Small intestine (tissue), 7 donors: ENCODE measurements around the gene WDR7. TPM values are rescaled to one million over a fixed set of nuclear protein-coding genes. Genes with fewer than 3 reads are reported as not detected.

Experiments used
- DNase-seq, 2 donors: peaks; one replicate each; pipeline versions ENCODE4 v3.0.0 to v3.0.0-alpha.2; 2013
- FAIRE-seq: peaks from 2 replicates; lab custom pipeline; 2012; peaks lifted over from hg19 to GRCh38; lab: Jason Lieb, UNC
- H3K27ac ChIP-seq, 3 donors: one replicate each; pipeline ENCODE4 v1.5.1; 2013; ENCODE audit warnings: low read length in 2 of 3, mild to moderate bottlenecking in 2 of 3, control low read depth in 1 of 3, inconsistent platforms in 1 of 3, low read depth in 1 of 3, moderate library complexity in 1 of 3
- H3K27me3 ChIP-seq, 3 donors: one replicate each; pipeline ENCODE4 v1.6.1; 2013; ENCODE audit warnings: low read length in 3 of 3, inconsistent platforms in 1 of 3; ENCODE audit not compliant: control insufficient read depth in 3 of 3, insufficient read depth in 3 of 3
- H3K36me3 ChIP-seq, 3 donors: one replicate each; pipeline ENCODE4 v1.6.1; 2013; ENCODE audit warnings: low read length in 3 of 3, inconsistent platforms in 1 of 3, low read depth in 1 of 3, mild to moderate bottlenecking in 1 of 3, moderate library complexity in 1 of 3; ENCODE audit not compliant: control insufficient read depth in 3 of 3, insufficient read depth in 2 of 3
- H3K4me1 ChIP-seq, 3 donors: one replicate each; pipeline ENCODE4 v1.6.1; 2013; ENCODE audit warnings: low read length in 2 of 3, inconsistent platforms in 1 of 3, low read depth in 1 of 3, mild to moderate bottlenecking in 1 of 3, moderate library complexity in 1 of 3; ENCODE audit not compliant: control insufficient read depth in 3 of 3, insufficient read depth in 2 of 3
- H3K4me3 ChIP-seq, 3 donors: one replicate each; pipeline ENCODE4 v1.5.1; 2013; ENCODE audit warnings: low read length in 3 of 3, control low read depth in 1 of 3, inconsistent platforms in 1 of 3, low read depth in 1 of 3, mild to moderate bottlenecking in 1 of 3, moderate library complexity in 1 of 3
- H3K9me3 ChIP-seq, 2 donors: one replicate each; pipeline ENCODE4 v1.6.1; 2013; ENCODE audit warnings: low read depth in 1 of 2, low read length in 1 of 2; ENCODE audit not compliant: control insufficient read depth in 2 of 2, insufficient read depth in 1 of 2
- WGBS, 3 donors: extraction: QIAGEN DNeasy Blood & Tissue Kit; methylation state at CpG; one replicate each; pipeline ENCODE4 v1.1.7; 2013; 5-methylcytosine and 5-hydroxymethylcytosine counted together
- polyA plus RNA-seq, 4 donors: library from polyadenylated mRNA; stranded (reverse) in 3 of 4; unstranded in 1 of 4; fragments of 200-250 nt in 3 of 4; fragments of 120-200 nt in 1 of 4; gene quantifications; one replicate each; pipeline versions ENCODE4 v1.2.1 to v1.2.3, GENCODE V29; 2013
- donor health status: healthy with polysubstance abuse.
- donor health status: control.
- donor health status: control.
- donor health status: Bipolar disorder and iron deficiency.
- donor health status: healthy.

WDR7 gene
- polyA plus RNA-seq, 4 donors: 3.1 to 7.8 (median 4.9) TPM

DNA sequence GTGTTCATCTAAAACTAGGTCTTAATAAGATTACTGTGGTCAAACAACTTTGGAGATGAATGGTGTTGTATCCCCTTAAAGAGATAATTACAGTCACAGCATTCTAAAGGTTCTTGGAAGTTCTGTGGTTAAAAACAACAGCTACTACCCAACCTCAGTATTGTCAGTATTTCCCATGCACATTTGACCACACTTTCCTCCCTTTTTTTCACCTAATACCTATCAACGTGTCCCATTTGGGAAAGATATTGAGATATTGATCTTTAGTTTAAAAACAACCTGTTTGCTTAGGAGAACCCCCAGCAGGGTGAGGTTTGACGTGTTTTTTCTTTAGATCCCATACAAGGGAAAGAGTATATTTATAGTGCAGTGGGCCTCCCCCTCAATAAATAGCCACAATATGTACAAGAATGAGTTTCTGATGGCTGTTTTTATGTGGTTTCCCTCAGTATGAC is 65.6 kb downstream of the WDR7 start:
- Histone ChIP-seq H3K36me3 (peaks cover 0 to 3% (median 0%) of the 10 kb centered on the region in 3 donors), H3K27ac (no peak overlapping the region), H3K9me3 (no peaks in the 10 kb centered on the region), H3K4me3 (no peak overlapping the region), H3K27me3 (no peaks in the 10 kb centered on the region), H3K4me1 (no peaks in the 10 kb centered on the region)
- DNase-seq: no peak
- 60 to 83% (median 68%) methylated on average over 2 of the region's 2 CpGs for WGBS, 3 donors
- no peak for FAIRE-seq

DNA sequence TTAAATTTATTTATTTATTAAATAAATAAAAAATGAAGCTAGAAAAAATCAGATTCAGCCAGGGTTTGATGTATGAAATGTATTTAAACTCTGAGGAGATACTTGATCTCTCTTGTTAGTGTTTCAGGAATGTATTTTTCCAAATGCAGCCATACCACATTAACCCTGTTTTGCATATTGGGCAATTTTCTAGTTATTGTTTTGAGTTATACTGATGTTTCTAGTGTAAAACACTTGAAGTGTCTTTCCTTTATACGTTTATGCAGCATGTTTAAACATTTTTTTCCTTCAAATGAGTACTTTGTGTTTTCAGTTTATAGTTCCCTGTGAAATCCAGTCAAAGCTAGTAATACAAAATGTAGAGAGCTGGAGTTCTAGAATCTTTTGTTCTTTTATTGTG is 69.9 kb downstream of the WDR7 start:
- no peak for DNase-seq

DNA sequence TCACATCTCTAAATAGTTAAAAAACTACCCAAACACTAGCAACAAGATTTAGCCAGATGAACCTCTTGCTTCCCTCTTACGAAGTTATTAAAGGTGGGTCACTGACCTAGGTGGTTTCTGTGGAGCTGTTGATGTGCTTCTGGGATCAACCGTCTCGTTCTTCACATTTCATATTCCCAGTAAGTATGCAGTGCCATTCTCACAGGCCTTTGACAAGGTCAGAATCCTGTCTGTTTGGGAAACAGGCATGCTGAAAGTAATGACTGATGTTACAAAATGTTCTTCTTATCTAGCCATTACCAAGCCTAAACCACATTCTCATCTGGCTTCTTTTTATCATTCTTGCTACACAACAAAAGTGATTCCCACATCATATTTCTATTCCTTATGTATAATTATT is 70.3 kb downstream of the WDR7 start:
- whole genome bisulfite sequencing, 3 donors: 89 to 93% (median 90%) methylated on average over 3 of the region's 3 CpGs
- no peak for FAIRE-seq
- H3K27me3 ChIP-seq: no peaks in the 10 kb centered on the region

More for the DNA sequence above, 69.9 kb downstream of the WDR7 start:
- Histone ChIP-seq H3K27ac (no peak overlapping the region), H3K36me3 (peaks cover 0 to 3% (median 0%) of the 10 kb centered on the region in 3 donors), H3K9me3 (peaks cover 0 to 4% of the 10 kb centered on the region in 2 donors), H3K4me3 (no peak overlapping the region), H3K27me3 (no peaks in the 10 kb centered on the region), H3K4me1 (no peaks in the 10 kb centered on the region)
- no peak for FAIRE-seq
- WGBS, 3 donors: 64 to 87% (median 74%) methylated on average over 1 of the region's 1 CpG

DNA sequence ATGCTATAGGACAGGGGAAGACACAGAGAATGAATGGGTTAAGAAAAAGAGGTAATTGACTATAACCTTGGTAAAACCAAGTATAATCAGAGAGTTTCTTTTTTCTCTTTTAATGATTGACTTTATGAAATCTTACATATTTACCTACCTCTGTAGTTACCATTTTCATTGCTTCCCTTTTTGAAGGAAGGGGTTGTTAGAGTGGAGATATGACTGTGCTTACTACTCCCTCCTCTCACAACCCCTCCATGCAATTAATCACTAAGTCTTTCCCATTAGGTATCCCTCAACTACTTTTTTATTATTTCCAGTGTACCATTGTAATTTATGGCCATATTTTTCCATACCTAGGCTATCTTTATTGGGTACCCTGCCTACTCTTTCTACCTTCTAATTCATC is 71.4 kb downstream of the WDR7 start:
- Histone ChIP-seq H3K36me3 (peaks cover 0 to 3% (median 0%) of the 10 kb centered on the region in 3 donors), H3K27ac (no peak overlapping the region), H3K27me3 (no peaks in the 10 kb centered on the region), H3K4me1 (no peaks in the 10 kb centered on the region), H3K4me3 (no peak overlapping the region), H3K9me3 (peaks cover 0 to 4% of the 10 kb centered on the region in 2 donors)
- FAIRE-seq (no peak), DNase-seq (no peak)

More for the DNA sequence above, 70.3 kb downstream of the WDR7 start:
- peaks cover 0 to 3% (median 0%) of the 10 kb centered on the region in 3 donors for H3K36me3 ChIP-seq
- H3K4me3 ChIP-seq: no peak overlapping the region
- no peaks in the 10 kb centered on the region for H3K4me1 ChIP-seq
- H3K27ac ChIP-seq: no peak overlapping the region
- no peak for DNase-seq
- H3K9me3 ChIP-seq: peaks cover 0 to 4% of the 10 kb centered on the region in 2 donors

DNA sequence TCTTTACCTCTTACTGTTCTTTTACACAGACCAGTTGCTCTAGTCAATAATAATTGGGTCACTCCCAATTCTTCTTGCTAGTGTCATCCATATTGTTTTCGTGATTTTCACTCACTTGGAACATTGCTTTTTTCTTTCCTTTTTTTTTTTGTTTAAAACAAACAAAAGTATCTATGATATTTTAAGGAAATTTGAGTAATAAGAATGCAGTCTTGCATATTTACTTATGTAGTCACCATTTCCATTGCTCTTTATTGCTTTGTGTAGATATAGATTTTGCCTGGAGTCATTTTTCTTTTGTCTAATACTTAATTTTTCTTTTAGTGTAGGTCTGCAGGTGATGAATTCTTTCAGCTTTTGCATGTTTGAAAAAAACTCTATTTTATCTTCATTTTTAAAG is 71.9 kb downstream of the WDR7 start:
- Histone ChIP-seq H3K4me1 (no peaks in the 10 kb centered on the region), H3K27ac (no peak overlapping the region), H3K9me3 (peaks cover 0 to 4% of the 10 kb centered on the region in 2 donors), H3K27me3 (no peaks in the 10 kb centered on the region), H3K36me3 (peaks cover 0 to 3% (median 0%) of the 10 kb centered on the region in 3 donors), H3K4me3 (no peak overlapping the region)
- FAIRE-seq (no peak), DNase-seq (no peak)
- WGBS, 3 donors: 96 to 98% (median 97%) methylated on average over 1 of the region's 1 CpG

DNA sequence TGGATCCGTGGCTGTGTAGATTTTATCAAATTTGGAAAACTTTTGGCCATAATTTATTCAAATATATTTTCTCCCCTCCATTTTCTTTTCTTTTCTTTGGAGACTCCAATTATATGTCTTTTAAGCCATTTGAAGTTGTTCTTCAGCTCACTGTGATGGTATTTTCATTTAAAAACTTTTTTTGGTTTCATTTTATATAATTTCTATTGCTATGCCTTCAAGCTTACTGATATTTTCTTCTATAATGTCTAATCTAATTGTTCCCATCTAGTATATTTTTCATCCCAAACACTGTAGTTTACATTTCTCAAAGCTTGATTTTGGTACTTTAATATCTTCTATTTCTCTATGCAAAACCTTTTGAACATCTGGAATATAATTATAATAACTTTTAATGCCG is 72.5 kb downstream of the WDR7 start:
- Histone ChIP-seq H3K4me3 (no peak overlapping the region), H3K27me3 (no peaks in the 10 kb centered on the region), H3K27ac (no peak overlapping the region), H3K36me3 (peaks cover 0 to 3% (median 0%) of the 10 kb centered on the region in 3 donors), H3K4me1 (peaks cover 0 to 3% (median 0%) of the 10 kb centered on the region in 3 donors), H3K9me3 (peaks cover 0 to 4% of the 10 kb centered on the region in 2 donors)
- DNase-seq (no peak), FAIRE-seq (no peak)
- WGBS, 3 donors: 92 to 96% (median 95%) methylated on average over 2 of the region's 2 CpGs

DNA sequence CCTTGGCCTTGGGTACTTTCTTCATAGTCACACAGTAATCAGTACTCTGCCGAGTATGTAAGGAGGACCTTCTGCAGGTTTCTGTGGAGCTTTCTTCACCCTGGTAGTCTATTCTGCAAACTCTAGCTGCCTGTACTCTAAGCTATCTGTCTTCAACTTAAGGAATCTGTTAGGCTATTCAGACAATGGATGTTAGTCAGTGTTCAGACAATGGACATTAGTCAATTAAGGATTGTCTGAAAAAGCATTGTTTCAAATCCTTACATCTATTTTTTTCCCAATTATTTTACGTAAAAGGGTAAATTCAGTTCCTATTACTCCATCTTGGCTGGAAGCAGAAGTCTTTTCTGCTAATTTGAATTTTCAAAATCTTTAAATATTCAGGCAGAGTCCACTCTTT is 75.7 kb downstream of the WDR7 start:
- Histone ChIP-seq H3K36me3 (peaks cover 0 to 2% (median 0%) of the 10 kb centered on the region in 3 donors), H3K27me3 (no peaks in the 10 kb centered on the region), H3K4me1 (peaks cover 0 to 3% (median 0%) of the 10 kb centered on the region in 3 donors), H3K9me3 (peaks cover 0 to 4% of the 10 kb centered on the region in 2 donors), H3K4me3 (no peak overlapping the region), H3K27ac (no peak overlapping the region)
- FAIRE-seq: no peak
- 88 to 97% (median 94%) methylated on average over 2 of the region's 2 CpGs for WGBS, 3 donors
- no peak for DNase-seq

DNA sequence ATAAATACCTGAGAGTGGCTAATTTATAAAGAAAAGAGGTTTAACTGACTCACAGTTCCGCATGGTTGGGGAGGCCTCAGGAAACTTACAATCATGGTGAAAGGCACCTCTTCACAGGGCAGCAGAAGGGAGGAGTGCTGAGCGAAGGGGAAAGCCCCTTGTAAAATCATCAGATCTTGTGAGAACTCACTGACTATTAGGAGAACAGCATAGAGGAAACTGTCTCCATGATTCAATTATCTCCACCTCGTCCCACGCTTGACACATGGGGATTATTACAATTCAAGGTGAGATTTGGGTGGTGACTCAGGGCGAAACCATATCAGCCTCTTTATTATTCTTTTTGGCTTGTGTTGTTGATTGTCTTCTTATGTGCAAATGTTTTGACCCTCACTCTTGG is 76.2 kb downstream of the WDR7 start:
- DNase-seq (no peak), FAIRE-seq (no peak)
- Histone ChIP-seq H3K36me3 (peaks cover 0 to 2% (median 0%) of the 10 kb centered on the region in 3 donors), H3K4me1 (peaks cover 0 to 3% (median 0%) of the 10 kb centered on the region in 3 donors), H3K27me3 (no peaks in the 10 kb centered on the region), H3K9me3 (peaks cover 0 to 4% of the 10 kb centered on the region in 2 donors), H3K27ac (no peak overlapping the region), H3K4me3 (no peak overlapping the region)
- WGBS, 3 donors: 79 to 91% (median 88%) methylated on average over 5 of the region's 5 CpGs

DNA sequence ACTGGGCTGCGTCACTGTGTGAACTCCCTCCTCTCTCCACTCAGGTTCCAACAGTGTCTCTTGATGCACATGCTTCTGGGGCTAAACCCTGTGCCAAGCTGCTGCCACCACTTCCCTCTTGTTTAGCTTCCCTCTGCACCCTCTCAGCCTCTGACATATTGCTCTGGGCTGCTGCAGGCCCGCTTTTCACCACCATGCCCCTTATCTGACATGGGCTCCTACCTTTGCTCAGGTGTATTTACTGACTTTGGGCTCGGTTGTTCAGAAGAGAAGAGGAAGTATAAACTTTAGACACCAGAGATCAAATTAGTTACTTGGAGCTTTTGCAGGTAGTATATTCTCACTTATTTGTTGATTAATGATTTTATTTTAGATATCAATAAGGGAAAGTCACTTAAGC is 77.6 kb downstream of the WDR7 start:
- Histone ChIP-seq H3K36me3 (peaks cover 0 to 2% (median 0%) of the 10 kb centered on the region in 3 donors), H3K4me1 (peaks cover 0 to 3% (median 0%) of the 10 kb centered on the region in 3 donors), H3K9me3 (peaks cover 0 to 4% of the 10 kb centered on the region in 2 donors), H3K27ac (no peak overlapping the region), H3K4me3 (no peak overlapping the region), H3K27me3 (no peaks in the 10 kb centered on the region)
- WGBS, 3 donors: 16 to 68% (median 55%) methylated on average over 3 of the region's 3 CpGs
- FAIRE-seq (no peak), DNase-seq (peak; percentile 54 to 86)
